HG03135 (cell line): ENCODE data around the gene PLEKHM2.

ENCODE experiments used
- ATAC-seq: cut with Tn5 transposase; IDR thresholded peaks from one replicate; pipeline ENCODE4 v1.9.1; 2021; ENCODE audit warnings: mild to moderate bottlenecking, moderate library complexity; ENCODE audit not compliant: unreplicated experiment

Gene PLEKHM2

GRCh38 chr1:15757016-15757543, 73.0 kb downstream of the PLEKHM2 start:
- ATAC-seq, result no peak

DNA sequence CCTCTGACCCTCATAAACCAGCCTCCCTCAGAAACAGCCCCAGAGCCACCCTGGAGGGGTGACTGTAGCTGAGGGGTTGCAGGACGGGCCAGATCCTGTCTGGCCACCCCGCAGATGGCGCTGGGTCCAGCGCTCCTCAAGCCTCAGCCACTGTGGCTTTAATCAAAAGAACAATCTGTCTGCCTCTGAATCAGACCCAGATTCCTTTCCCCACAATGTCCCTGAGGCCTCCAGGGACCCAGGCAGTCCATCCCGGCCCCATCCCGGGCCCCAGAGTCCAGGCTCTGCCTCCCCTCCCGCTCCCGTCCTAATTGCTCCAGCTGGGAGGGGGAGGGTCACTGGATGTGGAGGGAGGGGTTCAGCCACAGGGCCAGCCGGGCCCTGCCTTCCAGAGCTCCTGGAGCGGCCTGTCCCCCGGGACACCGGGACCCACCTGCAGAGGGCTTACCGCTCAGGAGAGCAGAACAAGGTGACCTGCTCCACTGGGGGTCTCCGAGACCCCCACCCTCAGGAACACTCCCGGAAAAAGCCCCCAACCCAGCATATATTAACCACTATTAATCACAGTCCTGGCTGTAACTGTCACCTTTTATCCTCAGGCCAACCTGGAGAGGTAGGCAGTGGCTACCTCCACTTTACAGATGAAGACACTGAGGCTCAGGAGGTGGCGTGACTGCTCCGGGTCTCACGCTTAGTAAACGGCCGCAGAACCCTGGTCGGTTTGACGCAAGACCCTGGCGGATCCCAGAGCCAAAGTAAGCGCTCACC, 73.6 kb downstream of the PLEKHM2 start:
- no peak for ATAC-seq

GRCh38 chr1:15758343-15758931, 74.3 kb downstream of the PLEKHM2 start, which contains the start of gene FBLIM1:
Gene FBLIM1, plus strand, starts transcription at chr1:15758795. Its CDS starts 6,189 bp downstream, at chr1:15764984.
- ATAC-seq, result no peak

- ATAC-seq, result no peak
Measured at GRCh38 chr1:15758953-15759661, 75.0 kb downstream of the PLEKHM2 start.

DNA sequence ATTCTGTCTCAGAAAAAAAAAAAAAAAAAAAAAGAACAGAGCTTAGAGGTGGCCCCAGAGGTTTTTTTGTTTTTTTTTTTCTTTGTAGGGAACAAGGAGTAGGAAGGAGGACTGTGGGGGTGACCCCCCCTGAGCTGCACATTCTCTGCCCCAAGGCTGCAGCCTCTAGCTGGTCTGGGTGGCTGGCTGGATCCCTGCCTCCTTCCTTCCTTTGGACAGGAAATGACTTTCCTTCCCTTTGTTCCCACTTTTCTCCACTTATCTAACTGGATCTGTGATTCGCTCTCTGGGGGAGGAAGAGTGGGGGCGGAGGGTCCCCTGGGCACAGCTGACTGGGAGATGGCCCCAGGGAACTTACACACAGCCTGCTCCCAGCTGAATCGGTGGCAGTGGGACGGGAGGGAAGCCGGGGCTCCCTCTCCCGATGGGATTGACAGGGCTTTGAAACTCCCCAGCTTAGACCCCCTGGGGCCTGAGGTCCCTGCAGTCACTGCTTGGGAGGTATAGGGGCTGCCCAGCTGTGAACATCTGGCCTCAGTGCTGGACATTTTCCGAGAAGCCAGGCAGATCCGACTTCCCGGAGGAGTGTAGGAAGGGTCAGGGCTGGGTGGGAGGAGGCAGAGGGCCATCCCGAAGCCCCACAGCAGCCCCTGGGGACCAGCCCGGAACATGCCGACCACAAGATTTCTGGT, 76.5 kb downstream of the PLEKHM2 start:
- ATAC-seq, result no peak

- ATAC-seq, result no peak
Measured at GRCh38 chr1:15761366-15762128, 77.4 kb downstream of the PLEKHM2 start.

- no peak for ATAC-seq
Measured at GRCh38 chr1:15762546-15762945, 78.4 kb downstream of the PLEKHM2 start.

GRCh38 chr1:15764269-15764764, 80.2 kb downstream of the PLEKHM2 start:
- ATAC-seq, result no peak

- no peak for ATAC-seq
Measured at GRCh38 chr1:15764890-15765289, 80.8 kb downstream of the PLEKHM2 start.

DNA sequence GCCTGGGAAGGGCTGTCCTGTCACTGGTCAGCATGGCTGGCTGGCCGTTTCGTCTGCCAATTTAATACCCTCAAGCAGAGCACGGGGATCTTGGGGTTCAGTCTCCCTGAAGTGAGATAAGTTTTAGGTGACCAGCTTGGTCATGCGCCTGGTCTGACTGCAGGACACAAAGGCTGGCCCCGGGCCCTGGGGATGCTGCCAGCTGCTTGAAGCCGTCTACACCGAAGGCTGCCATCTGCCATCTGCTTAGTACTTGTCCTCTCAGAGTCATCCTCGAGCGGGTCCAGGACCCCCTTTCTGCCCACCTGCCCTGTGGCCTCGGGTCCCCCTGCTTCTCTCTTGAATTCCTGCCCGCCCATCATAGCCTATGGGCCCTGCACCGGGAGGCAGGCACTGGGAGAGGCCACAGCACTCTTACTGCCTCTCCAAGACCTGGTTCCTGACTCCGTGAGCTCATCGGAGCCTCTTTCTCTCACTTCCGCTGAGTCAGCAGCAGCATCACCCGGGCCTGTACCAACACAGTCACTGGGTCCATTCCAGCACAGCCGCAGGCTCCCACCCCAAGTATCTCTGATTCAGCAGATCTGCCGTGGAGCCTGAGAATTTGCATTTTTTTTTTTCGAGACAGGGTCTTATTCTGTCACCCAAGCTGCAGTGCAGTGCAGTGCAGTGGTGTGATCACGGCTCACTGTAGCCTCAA, 81.5 kb downstream of the PLEKHM2 start:
- ATAC-seq, result no peak

DNA sequence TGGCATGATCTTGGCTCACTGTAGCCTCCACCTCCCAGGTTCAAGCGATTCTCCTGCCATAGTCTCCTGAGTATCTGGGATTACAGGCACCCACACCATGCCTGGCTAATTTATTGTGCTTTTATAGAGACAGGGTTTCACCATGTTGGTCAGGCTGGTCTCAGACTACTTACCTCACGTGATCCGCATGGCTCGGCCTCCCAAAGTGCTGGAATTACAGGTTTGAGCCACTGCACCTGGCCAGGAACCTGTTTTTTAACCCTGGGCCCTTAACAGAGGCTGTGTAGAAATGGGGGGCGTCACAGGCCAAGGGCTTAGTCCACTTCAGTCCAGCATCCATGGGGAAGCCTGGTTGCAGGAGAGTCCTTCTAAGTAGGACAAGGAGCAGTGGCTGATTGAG, 83.8 kb downstream of the PLEKHM2 start:
- no peak for ATAC-seq

DNA sequence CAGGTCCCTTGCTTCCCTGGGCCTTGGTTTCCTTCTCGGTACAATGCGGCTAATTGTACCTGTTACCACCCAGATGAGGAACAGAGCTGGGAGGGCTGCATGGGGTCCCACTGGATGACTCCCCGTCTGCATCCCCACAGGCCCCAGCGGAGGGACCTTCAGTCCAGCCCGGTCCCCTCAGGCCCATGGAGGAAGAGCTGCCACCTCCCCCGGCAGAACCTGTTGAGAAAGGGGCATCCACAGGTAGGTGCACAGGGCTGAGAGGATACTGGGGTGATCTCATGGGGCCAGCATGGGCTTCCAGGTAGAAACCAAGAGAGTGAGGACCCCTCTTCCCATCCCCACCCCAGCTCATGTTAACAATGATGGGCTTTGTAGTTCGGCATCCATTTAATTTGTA, 84.3 kb downstream of the PLEKHM2 start:
- no peak for ATAC-seq

GRCh38 chr1:15770313-15770962, 86.3 kb downstream of the PLEKHM2 start:
- no peak for ATAC-seq

DNA sequence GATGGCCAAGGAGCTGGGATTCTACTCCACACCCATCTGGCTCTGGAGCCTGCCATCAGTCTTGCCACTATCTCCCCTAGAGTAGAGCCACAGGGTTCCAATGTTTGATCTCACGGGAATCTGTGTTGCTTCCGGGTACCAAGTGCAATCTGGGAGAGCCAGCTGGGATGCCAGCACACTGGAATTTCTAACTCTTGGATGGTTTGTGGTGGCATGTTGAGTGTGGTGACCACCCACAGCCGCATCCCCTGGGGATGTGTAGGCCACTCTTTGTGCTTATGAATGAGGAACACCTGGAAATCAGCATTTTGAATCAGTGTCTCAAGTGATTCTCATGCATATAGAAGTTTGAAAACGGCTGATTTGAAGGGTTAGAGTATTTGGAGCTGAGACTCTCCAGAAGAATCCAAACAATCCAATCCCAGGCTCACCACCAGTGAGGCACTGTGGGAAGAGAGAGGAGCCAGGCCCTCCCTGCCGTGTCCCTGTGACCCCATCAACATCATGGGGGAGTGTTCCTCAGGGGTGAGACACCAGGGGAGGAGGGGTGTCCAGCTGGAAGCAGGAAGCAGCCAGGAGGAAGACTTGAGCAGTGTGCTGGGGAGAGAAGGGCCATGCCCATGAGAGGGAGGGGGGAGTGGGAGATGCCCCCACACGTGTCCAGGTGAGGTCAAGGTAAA, 87.9 kb downstream of the PLEKHM2 start:
- ATAC-seq, result no peak

DNA sequence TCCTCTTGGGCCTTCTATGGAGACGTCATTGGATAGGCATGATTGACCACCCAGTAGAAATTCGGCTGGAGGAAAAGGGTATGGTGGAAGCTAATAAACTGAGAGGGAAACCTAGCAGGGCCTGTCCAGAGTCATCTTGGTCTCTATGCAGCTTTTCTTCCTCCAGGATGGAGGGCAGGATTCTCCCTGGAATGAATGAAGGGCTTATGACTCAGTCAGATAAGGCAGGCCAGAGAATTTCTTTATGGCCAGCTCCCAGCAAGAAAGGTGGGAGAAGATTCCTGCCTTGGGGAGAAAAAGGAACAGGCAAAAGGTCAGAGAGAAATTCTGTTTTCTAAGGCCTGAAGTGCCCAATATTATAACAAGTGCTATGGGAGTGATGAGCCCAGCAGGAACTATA, 91.6 kb downstream of the PLEKHM2 start:
- no peak for ATAC-seq

- no peak for ATAC-seq
Measured at GRCh38 chr1:15777909-15778707, 94.0 kb downstream of the PLEKHM2 start.
